RWPE2 (cell line): Measurements from ENCODE around the gene MAT1A.

Experiments used
- ATAC-seq: fragments of 200-7000 bp; cut with Tn5 transposase; 3 replicates; pipeline ENCODE4 v1.9.1; 2021; ENCODE audit warnings: low read depth
- DNase-seq: peaks from one replicate; pipeline ENCODE4 v3.0.0-alpha.2; 2020; ENCODE audit warnings: low spot score
- H3K27ac ChIP-seq: fragments of 450-650 bp; 2 replicates; pipeline ENCODE4 v1.5.1; 2017; ENCODE audit warnings: mild to moderate bottlenecking; ENCODE audit not compliant: poor library complexity, severe bottlenecking
- H3K27me3 ChIP-seq: fragments of 250-450 bp; sonication (Bioruptor Pico); 2 replicates; pipeline ENCODE4 v1.5.1; 2021; ENCODE audit warnings: mild to moderate bottlenecking, moderate library complexity; ENCODE audit not compliant: insufficient read depth, poor library complexity, severe bottlenecking
- H3K36me3 ChIP-seq: fragments of 250-450 bp; sonication (Bioruptor Pico); 2 replicates; pipeline ENCODE4 v1.5.1; 2020; ENCODE audit warnings: low read depth, mild to moderate bottlenecking, moderate library complexity
- H3K4me1 ChIP-seq: fragments of 250-450 bp; sonication (Bioruptor Pico); 2 replicates; pipeline ENCODE4 v1.5.1; 2021; ENCODE audit warnings: mild to moderate bottlenecking, moderate library complexity; ENCODE audit not compliant: insufficient read depth, poor library complexity, severe bottlenecking
- H3K4me3 ChIP-seq: fragments of 250-450 bp; sonication (Bioruptor Pico); 2 replicates; pipeline ENCODE4 v1.5.1; 2021; ENCODE audit warnings: mild to moderate bottlenecking, moderate library complexity; ENCODE audit not compliant: severe bottlenecking
- H3K9me3 ChIP-seq: fragments of 250-450 bp; sonication (Bioruptor Pico); 2 replicates; pipeline ENCODE4 v1.5.1; 2021; ENCODE audit warnings: mild to moderate bottlenecking, moderate library complexity; ENCODE audit not compliant: severe bottlenecking
- TF ChIP-seq, protein P1 (sequence below): fragments of 450-650 bp; IDR thresholded peaks from one replicate; pipeline ENCODE4 v1.5.1; 2017; ENCODE audit warnings: mild to moderate bottlenecking, moderate library complexity; ENCODE audit not compliant: poor library complexity, severe bottlenecking

Gene MAT1A

DNA sequence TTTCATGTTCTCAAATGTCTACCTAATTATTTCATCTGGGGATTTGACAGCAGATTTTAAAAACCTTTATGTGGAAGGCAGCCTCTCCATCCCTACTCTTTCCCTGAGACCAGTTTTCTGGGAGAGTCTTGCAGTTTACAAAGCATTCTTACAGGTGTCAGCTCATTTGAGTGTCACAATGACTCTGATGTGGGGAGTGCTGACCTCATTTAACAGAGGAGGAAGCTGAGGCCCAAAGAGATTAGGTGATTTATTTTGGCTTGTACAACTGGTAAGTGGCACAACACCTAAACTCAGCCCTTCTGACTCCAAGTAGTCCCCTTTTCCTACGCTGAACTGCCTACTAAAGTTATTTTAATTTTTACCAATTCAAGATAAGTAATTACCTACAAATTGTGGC lies 33.3 kb upstream of the MAT1A start:
- H3K4me3 ChIP-seq: no peak overlapping the region
- no peaks in the 10 kb centered on the region for H3K27me3 ChIP-seq
- H3K36me3 ChIP-seq: no peaks in the 10 kb centered on the region
- no peaks in the 10 kb centered on the region for H3K4me1 ChIP-seq
- TF ChIP-seq, protein P1, sequence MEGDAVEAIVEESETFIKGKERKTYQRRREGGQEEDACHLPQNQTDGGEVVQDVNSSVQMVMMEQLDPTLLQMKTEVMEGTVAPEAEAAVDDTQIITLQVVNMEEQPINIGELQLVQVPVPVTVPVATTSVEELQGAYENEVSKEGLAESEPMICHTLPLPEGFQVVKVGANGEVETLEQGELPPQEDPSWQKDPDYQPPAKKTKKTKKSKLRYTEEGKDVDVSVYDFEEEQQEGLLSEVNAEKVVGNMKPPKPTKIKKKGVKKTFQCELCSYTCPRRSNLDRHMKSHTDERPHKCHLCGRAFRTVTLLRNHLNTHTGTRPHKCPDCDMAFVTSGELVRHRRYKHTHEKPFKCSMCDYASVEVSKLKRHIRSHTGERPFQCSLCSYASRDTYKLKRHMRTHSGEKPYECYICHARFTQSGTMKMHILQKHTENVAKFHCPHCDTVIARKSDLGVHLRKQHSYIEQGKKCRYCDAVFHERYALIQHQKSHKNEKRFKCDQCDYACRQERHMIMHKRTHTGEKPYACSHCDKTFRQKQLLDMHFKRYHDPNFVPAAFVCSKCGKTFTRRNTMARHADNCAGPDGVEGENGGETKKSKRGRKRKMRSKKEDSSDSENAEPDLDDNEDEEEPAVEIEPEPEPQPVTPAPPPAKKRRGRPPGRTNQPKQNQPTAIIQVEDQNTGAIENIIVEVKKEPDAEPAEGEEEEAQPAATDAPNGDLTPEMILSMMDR: no peak
- H3K27ac ChIP-seq: no peak overlapping the region
- DNase-seq: no peak
- ATAC-seq: no peak
- no peaks in the 10 kb centered on the region for H3K9me3 ChIP-seq

DNA sequence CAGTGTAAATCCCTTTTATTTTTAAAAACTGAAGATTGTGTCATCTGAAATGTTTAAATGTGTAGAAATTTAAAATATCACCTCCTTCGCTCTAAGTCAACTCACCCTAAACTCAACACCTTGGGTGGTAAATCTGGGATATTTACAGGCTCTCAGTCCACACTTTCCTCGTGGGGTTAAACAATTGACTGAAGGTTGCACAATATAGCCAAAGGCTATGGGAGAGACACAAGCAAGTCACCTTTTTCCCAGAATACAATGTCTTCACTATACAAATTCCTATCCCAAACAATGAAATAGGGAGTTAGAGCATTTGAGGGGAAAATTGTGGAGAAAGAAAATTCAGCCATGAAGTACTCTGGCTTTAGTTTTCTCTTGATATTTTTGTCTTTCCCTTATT lies 32.7 kb upstream of the MAT1A start:
- H3K9me3 ChIP-seq: no peaks in the 10 kb centered on the region
- ATAC-seq (no peak), DNase-seq (no peak)
- H3K36me3 ChIP-seq: no peaks in the 10 kb centered on the region
- H3K27ac ChIP-seq: no peak overlapping the region
- no peaks in the 10 kb centered on the region for H3K4me1 ChIP-seq
- H3K4me3 ChIP-seq: no peak overlapping the region
- H3K27me3 ChIP-seq: no peaks in the 10 kb centered on the region
- TF ChIP-seq, protein P1: no peak

DNA sequence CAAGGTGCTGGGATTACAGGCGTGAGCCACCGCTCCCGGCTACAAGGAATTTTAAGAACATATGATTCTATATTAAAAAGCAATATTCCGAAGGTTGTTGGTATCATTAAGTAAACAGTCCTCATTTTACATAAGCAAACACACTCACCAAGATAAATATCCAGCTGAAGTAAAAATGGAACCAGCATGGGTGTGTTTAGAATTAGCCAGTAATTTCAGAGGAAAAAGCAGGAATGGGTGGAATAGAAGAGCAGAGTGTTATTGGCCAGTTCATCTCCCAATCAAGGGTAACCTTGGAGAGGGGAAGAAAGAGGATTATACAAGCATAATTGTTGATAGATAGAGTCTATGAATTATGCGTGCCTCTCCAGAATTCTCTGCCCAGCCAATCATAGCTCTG lies 31.7 kb upstream of the MAT1A start:
- no peaks in the 10 kb centered on the region for H3K9me3 ChIP-seq
- TF ChIP-seq, protein P1: no peak
- no peaks in the 10 kb centered on the region for H3K4me1 ChIP-seq
- H3K4me3 ChIP-seq: no peak overlapping the region
- no peaks in the 10 kb centered on the region for H3K36me3 ChIP-seq
- H3K27me3 ChIP-seq: no peaks in the 10 kb centered on the region
- ATAC-seq (no peak), DNase-seq (no peak)
- no peak overlapping the region for H3K27ac ChIP-seq

DNA sequence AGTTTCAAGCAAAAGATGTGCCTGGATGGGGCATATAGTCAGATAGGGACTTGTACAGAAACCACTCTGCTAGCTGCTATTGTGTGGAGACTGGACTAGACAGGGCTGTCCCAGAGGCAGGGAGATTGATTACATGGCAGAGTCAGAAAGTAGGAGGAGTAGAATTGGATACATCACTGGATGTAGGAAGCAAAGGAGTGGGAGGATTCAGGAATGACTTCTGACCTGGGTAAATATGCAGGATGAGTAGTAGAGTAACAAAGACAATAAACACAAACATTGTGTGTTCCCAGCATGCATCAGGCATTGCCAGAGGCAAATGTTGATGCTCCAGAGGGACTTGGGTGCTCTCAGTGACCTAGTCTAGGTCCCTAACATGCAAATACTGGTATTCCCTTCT lies 30.9 kb upstream of the MAT1A start:
- no peaks in the 10 kb centered on the region for H3K36me3 ChIP-seq
- H3K27ac ChIP-seq: no peak overlapping the region
- H3K27me3 ChIP-seq: no peaks in the 10 kb centered on the region
- no peak overlapping the region for H3K4me3 ChIP-seq
- no peaks in the 10 kb centered on the region for H3K4me1 ChIP-seq
- ATAC-seq (no peak), DNase-seq (no peak)
- no peaks in the 10 kb centered on the region for H3K9me3 ChIP-seq
- TF ChIP-seq, protein P1: no peak

DNA sequence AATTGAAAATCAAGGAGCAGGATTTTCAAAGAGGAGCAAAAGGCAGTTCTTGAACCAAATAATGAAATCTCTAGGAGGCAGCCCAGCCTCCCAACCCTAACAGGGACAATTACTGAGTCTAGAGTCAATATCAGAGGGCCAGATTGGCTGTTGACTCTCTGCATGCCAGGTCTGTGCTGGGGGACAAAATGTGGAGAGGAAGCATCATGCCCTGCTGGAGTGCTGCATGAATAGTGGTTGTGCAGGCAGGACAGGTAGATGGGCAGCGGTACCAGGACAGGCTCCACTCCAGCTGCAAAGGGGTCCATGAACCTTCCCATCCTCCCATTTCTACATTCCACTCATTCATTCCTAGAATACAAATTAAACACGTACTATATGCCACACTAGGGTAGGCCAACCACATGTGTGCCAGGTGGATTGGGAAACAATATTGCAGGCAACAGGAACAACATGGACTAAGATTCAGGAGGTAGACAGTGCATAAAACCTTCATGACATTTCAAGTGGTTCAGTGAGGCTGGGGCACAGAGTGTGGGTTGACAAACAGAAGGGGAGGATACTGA lies 30.4 kb upstream of the MAT1A start:
- no peak overlapping the region for H3K4me3 ChIP-seq
- H3K9me3 ChIP-seq: no peaks in the 10 kb centered on the region
- H3K27ac ChIP-seq: no peak overlapping the region
- no peaks in the 10 kb centered on the region for H3K36me3 ChIP-seq
- TF ChIP-seq, protein P1: no peak
- no peaks in the 10 kb centered on the region for H3K27me3 ChIP-seq
- no peak for ATAC-seq
- DNase-seq: no peak
- H3K4me1 ChIP-seq: no peaks in the 10 kb centered on the region
